GM18519 (cell line): ENCODE measurements around the gene SMAD7.

ENCODE experiments used
- ATAC-seq: cut with Tn5 transposase; IDR thresholded peaks from one replicate; pipeline ENCODE4 v1.9.1; 2021; ENCODE audit warnings: mild to moderate bottlenecking, moderate library complexity; ENCODE audit not compliant: unreplicated experiment, low FRiP score

SMAD7 gene

GRCh38 chr18:48919547-48919946 lies 31.2 kb downstream of the SMAD7 start:
- no peak for ATAC-seq

GRCh38 chr18:48918660-48919456 lies 31.9 kb downstream of the SMAD7 start:
- no peak for ATAC-seq

- no peak for ATAC-seq
Measured at GRCh38 chr18:48917579-48918517, 32.9 kb downstream of the SMAD7 start.

GRCh38 chr18:48915626-48916425 lies 34.9 kb downstream of the SMAD7 start:
- ATAC-seq = no peak

GRCh38 chr18:48914581-48915251 lies 36.0 kb downstream of the SMAD7 start:
- no peak for ATAC-seq

- ATAC-seq = no peak
Measured at GRCh38 chr18:48913775-48914174, 37.0 kb downstream of the SMAD7 start.

- no peak for ATAC-seq
Measured at GRCh38 chr18:48913201-48913600, 37.6 kb downstream of the SMAD7 start.

- no peak for ATAC-seq
Measured at GRCh38 chr18:48910972-48911545, 39.7 kb downstream of the SMAD7 start.

- ATAC-seq = no peak
Measured at GRCh38 chr18:48909721-48910120, 41.0 kb downstream of the SMAD7 start.

GRCh38 chr18:48908916-48909315 lies 41.8 kb downstream of the SMAD7 start:
- no peak for ATAC-seq

GRCh38 chr18:48905513-48905912 lies 45.3 kb downstream of the SMAD7 start:
- ATAC-seq = no peak

GRCh38 chr18:48904847-48905394 lies 45.8 kb downstream of the SMAD7 start:
- no peak for ATAC-seq

GRCh38 chr18:48904091-48904490 lies 46.7 kb downstream of the SMAD7 start:
- no peak for ATAC-seq

- no peak for ATAC-seq
Measured at GRCh38 chr18:48902856-48903601, 47.7 kb downstream of the SMAD7 start.

GRCh38 chr18:48902023-48902855 lies 48.5 kb downstream of the SMAD7 start:
- ATAC-seq = no peak

- no peak for ATAC-seq
Measured at GRCh38 chr18:48901145-48902022, 49.4 kb downstream of the SMAD7 start.

GRCh38 chr18:48900469-48900868 lies 50.3 kb downstream of the SMAD7 start:
- ATAC-seq = no peak
